ENCODE measurements around the gene SPTBN1. TPM values are rescaled to one million over a fixed set of nuclear protein-coding genes. Genes with fewer than 3 reads are reported as not detected.
A peak's percentile ranks its signal among the peaks of the same experiment; 100 is the strongest.

The SPTBN1 gene
- total RNA-seq, 4 donors from 2014 or later = 353 to 606 (median 498) TPM

DNA sequence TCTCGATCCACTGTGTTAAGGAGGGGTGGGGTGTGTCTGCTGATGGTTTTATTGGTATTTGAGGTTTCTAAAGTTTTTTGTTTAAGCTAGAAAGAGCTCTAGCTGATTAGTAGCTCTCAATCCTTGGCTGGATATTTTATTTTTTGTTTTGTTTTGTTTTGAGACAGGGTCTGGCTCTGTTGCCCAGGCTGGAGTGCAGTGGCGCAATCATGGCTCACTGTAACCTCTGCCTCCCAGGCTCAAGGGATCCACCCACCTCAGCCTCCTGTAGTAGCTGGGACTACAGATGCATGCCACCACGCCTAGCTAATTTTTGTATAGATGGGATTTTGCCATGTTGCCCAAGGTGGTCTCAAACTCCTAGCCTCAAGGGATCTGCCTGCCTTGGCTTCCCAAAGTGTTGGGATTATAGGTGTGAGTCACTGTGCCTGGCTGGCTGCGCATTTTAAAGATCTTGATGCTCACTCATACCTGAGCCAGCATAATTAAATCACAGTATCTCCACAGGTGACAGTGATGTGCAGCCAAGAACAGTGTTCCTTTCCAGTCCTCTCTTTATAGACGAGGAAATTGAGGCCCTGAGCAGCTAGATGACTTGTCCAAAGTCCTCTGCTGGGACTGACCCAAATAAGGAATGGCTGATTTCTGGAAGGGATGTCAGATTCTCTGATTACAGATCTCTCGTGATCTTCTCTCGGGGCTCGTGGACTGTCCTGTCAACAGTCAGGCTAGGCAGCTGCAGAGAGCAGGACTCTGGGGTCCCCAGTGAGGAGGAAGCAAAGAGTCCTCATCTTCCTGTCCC lies 44.5 kb downstream of the SPTBN1 start:
- Histone ChIP-seq H3K36me3 (no peaks in the 10 kb centered on the region), H3K4me3 (no peak overlapping the region), H3K27me3 (no peaks in the 10 kb centered on the region), H3K9me3 (no peaks in the 10 kb centered on the region), H3K4me1 (peaks cover 12 to 99% (median 57%) of the 10 kb centered on the region in 3 donors), H3K27ac (peak overlapping the region in 3 of 4 donors; percentile 33 to 52 (median 44))
- no peak for TF ChIP-seq EP300 (IDR thresholded peaks at IDR 0.05)
- no peak for TF ChIP-seq POLR2A (IDR thresholded peaks at IDR 0.05)
- TF ChIP-seq POLR2AphosphoS5 (IDR thresholded peaks at IDR 0.05) = no peak
- TF ChIP-seq, protein P1, sequence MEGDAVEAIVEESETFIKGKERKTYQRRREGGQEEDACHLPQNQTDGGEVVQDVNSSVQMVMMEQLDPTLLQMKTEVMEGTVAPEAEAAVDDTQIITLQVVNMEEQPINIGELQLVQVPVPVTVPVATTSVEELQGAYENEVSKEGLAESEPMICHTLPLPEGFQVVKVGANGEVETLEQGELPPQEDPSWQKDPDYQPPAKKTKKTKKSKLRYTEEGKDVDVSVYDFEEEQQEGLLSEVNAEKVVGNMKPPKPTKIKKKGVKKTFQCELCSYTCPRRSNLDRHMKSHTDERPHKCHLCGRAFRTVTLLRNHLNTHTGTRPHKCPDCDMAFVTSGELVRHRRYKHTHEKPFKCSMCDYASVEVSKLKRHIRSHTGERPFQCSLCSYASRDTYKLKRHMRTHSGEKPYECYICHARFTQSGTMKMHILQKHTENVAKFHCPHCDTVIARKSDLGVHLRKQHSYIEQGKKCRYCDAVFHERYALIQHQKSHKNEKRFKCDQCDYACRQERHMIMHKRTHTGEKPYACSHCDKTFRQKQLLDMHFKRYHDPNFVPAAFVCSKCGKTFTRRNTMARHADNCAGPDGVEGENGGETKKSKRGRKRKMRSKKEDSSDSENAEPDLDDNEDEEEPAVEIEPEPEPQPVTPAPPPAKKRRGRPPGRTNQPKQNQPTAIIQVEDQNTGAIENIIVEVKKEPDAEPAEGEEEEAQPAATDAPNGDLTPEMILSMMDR (IDR thresholded peaks at IDR 0.05) = no peak
- WGBS, 2 donors (ENCODE audit: low coverage in 1 of 2) = 47 to 63% methylated on average over 2 to 5 of the region's 8 CpGs
- peak; percentile 67 for ATAC-seq

DNA sequence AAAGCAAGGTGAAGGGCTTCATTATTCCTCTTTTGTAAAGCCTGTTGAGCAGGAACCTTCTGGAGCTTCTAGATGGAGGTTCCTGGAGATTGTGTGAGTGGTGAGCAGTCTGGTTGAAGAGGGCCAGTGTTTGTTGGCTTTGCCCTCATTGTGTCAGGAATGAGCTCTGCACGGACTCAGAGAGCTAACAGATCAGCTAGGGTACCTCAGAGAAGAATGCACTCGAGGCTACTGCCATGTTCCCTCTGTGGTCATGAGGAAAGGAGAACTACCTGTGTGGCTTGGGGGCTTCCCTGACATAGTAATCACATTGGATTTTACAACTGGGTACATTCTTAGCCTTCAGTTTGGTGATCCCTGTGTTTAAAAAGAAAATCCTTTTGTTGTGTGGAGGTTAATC lies 46.6 kb downstream of the SPTBN1 start:
- Histone ChIP-seq H3K9me3 (no peaks in the 10 kb centered on the region), H3K27ac (peak overlapping the region in 3 of 4 donors; percentile 20 to 52 (median 33)), H3K27me3 (no peaks in the 10 kb centered on the region), H3K36me3 (no peaks in the 10 kb centered on the region), H3K4me3 (no peak overlapping the region), H3K4me1 (peaks cover 10 to 95% (median 48%) of the 10 kb centered on the region in 3 donors)
- ATAC-seq = no peak
- 40 to 60% methylated on average over 1 to 2 of the region's 2 CpGs for WGBS, 2 donors (ENCODE audit: low coverage in 1 of 2)
- TF ChIP-seq POLR2A (IDR thresholded peaks at IDR 0.05) (no peak), POLR2AphosphoS5 (IDR thresholded peaks at IDR 0.05) (no peak), EP300 (IDR thresholded peaks at IDR 0.05) (no peak)
- TF ChIP-seq, protein P1 (IDR thresholded peaks at IDR 0.05) = no peak

DNA sequence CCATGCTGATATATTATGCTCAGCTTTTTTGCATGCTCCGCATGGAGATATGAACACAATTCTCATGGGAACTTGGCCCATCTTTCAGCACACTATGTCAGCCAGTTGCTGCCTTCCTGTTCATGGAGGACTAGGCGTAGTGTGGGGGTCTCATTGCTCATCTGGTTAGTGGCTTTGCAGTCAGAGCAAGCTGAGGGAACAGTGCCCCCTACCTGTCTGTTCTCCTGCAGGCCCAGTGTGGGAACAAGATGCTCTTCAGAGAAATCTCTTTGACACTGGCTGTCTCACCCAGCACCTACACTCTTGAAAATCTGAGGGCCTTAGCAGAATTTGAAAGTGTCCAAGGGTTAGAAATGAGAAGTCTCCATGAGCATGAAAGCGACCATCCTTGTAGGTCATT lies 47.1 kb downstream of the SPTBN1 start:
- ATAC-seq = no peak
- H3K27me3 ChIP-seq = no peaks in the 10 kb centered on the region
- TF ChIP-seq, protein P1 (IDR thresholded peaks at IDR 0.05) = peak in 3 of 4 experiments; percentile 12 to 46 (median 27)
- TF ChIP-seq POLR2AphosphoS5 (IDR thresholded peaks at IDR 0.05) (no peak), EP300 (IDR thresholded peaks at IDR 0.05) (no peak), POLR2A (IDR thresholded peaks at IDR 0.05) (no peak)
- H3K36me3 ChIP-seq = no peaks in the 10 kb centered on the region
- WGBS, 2 donors (ENCODE audit: low coverage in 1 of 2) = 36 to 69% methylated on average over 1 to 2 of the region's 3 CpGs
- peak overlapping the region in 3 of 4 donors; percentile 19 to 52 (median 20) for H3K27ac ChIP-seq
- H3K9me3 ChIP-seq = no peaks in the 10 kb centered on the region
- peaks cover 10 to 95% (median 50%) of the 10 kb centered on the region in 3 donors for H3K4me1 ChIP-seq
- H3K4me3 ChIP-seq = no peak overlapping the region

DNA sequence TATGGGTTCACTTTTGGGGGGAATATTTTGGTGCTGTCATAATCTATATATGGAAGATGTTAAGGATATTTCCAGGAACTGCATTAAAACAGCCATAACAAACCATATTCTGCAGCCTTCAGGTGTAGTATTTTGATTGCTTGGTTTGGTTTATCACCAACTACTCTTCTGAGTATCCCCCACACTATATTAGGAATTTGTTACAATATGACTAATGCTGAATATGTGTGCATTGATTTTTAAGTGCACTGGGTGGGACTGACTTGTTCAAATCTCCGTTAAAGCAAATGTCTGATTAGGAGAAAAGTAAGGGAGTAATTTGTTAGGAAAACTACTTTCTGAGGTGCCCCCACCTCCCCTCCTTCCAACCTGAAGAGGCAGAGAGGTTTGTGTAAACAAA lies 47.7 kb downstream of the SPTBN1 start:
- Histone ChIP-seq H3K4me1 (peaks cover 10 to 95% (median 50%) of the 10 kb centered on the region in 3 donors), H3K27ac (peak overlapping the region in 2 of 4 donors; percentile 20 to 52), H3K36me3 (no peaks in the 10 kb centered on the region), H3K4me3 (no peak overlapping the region), H3K27me3 (no peaks in the 10 kb centered on the region), H3K9me3 (no peaks in the 10 kb centered on the region)
- ATAC-seq = no peak
- 40% methylated on average over 1 of the region's 1 CpG for WGBS, 2 donors (ENCODE audit: low coverage in 1 of 2)
- TF ChIP-seq, protein P1 (IDR thresholded peaks at IDR 0.05) = no peak
- TF ChIP-seq POLR2AphosphoS5 (IDR thresholded peaks at IDR 0.05) (no peak), POLR2A (IDR thresholded peaks at IDR 0.05) (no peak), EP300 (IDR thresholded peaks at IDR 0.05) (no peak)

DNA sequence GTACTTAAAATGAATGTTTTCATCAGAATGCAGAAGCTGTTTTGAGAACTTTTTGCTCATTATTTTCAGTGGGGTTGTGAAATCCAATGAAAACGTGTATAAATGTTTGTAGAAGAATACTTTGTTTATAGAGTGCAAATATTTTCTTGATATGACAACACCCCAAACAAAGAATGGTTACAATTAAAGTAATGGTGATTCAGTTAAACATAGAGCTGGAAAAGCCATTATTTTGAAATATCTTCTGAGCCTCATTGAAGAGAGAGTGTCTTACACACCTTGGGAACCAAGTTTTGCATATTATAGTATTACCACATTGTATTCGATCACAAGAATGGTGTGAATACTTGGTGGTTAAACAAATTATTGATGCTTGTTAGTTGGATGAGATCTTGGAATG lies 48.7 kb downstream of the SPTBN1 start:
- ATAC-seq = no peak
- no peaks in the 10 kb centered on the region for H3K36me3 ChIP-seq
- peaks cover 6 to 94% (median 43%) of the 10 kb centered on the region in 3 donors for H3K4me1 ChIP-seq
- H3K27me3 ChIP-seq = no peaks in the 10 kb centered on the region
- H3K9me3 ChIP-seq = no peaks in the 10 kb centered on the region
- H3K27ac ChIP-seq = peak overlapping the region in 3 of 4 donors; percentile 10 to 32 (median 18)
- H3K4me3 ChIP-seq = no peak overlapping the region
- no peak for TF ChIP-seq POLR2A (IDR thresholded peaks at IDR 0.05)
- TF ChIP-seq, protein P1 (IDR thresholded peaks at IDR 0.05) = no peak
- no peak for TF ChIP-seq POLR2AphosphoS5 (IDR thresholded peaks at IDR 0.05)
- no peak for TF ChIP-seq EP300 (IDR thresholded peaks at IDR 0.05)
- 53 to 57% methylated on average over 2 of the region's 2 CpGs for WGBS, 2 donors (ENCODE audit: low coverage in 1 of 2)

All from gastroesophageal sphincter (tissue), 4 donors.